Psoas muscle (tissue), 8 donors: Measurements from ENCODE around the gene MEX3C. TPM values are rescaled to one million over a fixed set of nuclear protein-coding genes. Genes with fewer than 3 reads are reported as not detected.

Experiments used
- ATAC-seq, 4 donors: fragments of 200-7000 bp; cut with Tn5 transposase; one replicate each; pipeline ENCODE4 v1.9.1; 2020; ENCODE audit warnings: moderate library complexity in 3 of 4, mild to moderate bottlenecking in 2 of 4
- DNase-seq, 2 donors: peaks; one replicate each; pipeline ENCODE4 v3.0.0-alpha.2; 2020
- H3K27ac ChIP-seq: fragments of 200-600 bp; one replicate; pipeline ENCODE4 v1.8.0; 2022
- H3K27me3 ChIP-seq, 3 donors: fragments of 200-600 bp in 1 of 3; one replicate each; pipeline versions ENCODE4 v1.6.1 to v1.8.0; 2013 to 2022; ENCODE audit warnings: low read length in 2 of 3, mild to moderate bottlenecking in 2 of 3, moderate library complexity in 1 of 3; ENCODE audit not compliant: insufficient read depth in 3 of 3
- H3K36me3 ChIP-seq, 2 donors: fragments of 200-600 bp in 1 of 2; one replicate each; pipeline versions ENCODE4 v1.6.1 to v1.8.0; 2013 to 2022; ENCODE audit warnings: low read depth in 1 of 2, mild to moderate bottlenecking in 1 of 2, moderate library complexity in 1 of 2; ENCODE audit not compliant: insufficient read depth in 1 of 2
- H3K4me1 ChIP-seq: fragments of 200-600 bp; one replicate; pipeline ENCODE4 v1.8.0; 2022
- H3K4me3 ChIP-seq: fragments of 200-600 bp; one replicate; pipeline ENCODE4 v1.8.0; 2022; ENCODE audit warnings: mild to moderate bottlenecking
- H3K9me3 ChIP-seq: fragments of 200-600 bp; one replicate; pipeline ENCODE4 v1.8.0; 2022
- CTCF ChIP-seq: fragments of 200-600 bp; IDR thresholded peaks from one replicate; pipeline ENCODE4 v1.8.0; 2022; ENCODE audit warnings: antibody characterized with exemption
- WGBS, 3 donors: extraction: QIAGEN DNeasy Blood & Tissue Kit; methylation state at CpG; one replicate each; pipeline versions ENCODE4 v1.1.6 to v1.1.7; 2013; 5-methylcytosine and 5-hydroxymethylcytosine counted together
- intact Hi-C, 2 donors: fragments of 100-400 bp; cut with DNase I; formaldehyde crosslinking; loops; one replicate each; pipeline versions ENCODE4 v1.11.0 to v1.14.2; 2022
- polyA plus RNA-seq, 3 donors: library from polyadenylated mRNA; stranded (reverse); fragments of 200-250 nt; gene quantifications; one replicate each; pipeline ENCODE4 v1.2.3, GENCODE V29; 2013
- total RNA-seq, 4 donors: library from RNA; stranded (reverse); fragmentation: NEBNext Ultra II Directional in 2 of 4; extraction: Animal tissue kit (Norgen Biotek cat#: 25700) in 2 of 4; gene quantifications; one replicate each; pipeline versions ENCODE4 v1.2.1 to v1.2.4, GENCODE V29; 2021 to 2023
- donor health status: healthy with polysubstance abuse.
- donor health status: DM: no; HTN: no; CAD: no; lungs with moderate emphysema.
- donor health status: Bipolar disorder and iron deficiency.
- donor health status: healthy.
- donor health status: DM: yes; HTN: yes; CAD: no.
- donor health status: DM: no; HTN: no; CAD: no.
- donor health status: DM: no; HTN: no; CAD: no.
- donor health status: DM: yes; HTN: yes; CAD: no.

MEX3C gene
- total and polyA plus RNA-seq, 7 donors = 5.1 to 15.1 (median 13.6) TPM

GRCh38 chr18:51183372-51184090 lies 13.9 kb downstream of the MEX3C start:
- intact Hi-C loops = loop anchor here in 1 of 2 donors (10.0 kb wide), 1 partner anchor 149 kb away; the partner anchor contains the start of gene SMAD4
- no peak overlapping the region for H3K27ac ChIP-seq
- WGBS, 3 donors = 89 to 94% (median 91%) methylated on average over 1 of the region's 1 CpG
- no peak for DNase-seq
- H3K9me3 ChIP-seq = no peaks in the 10 kb centered on the region
- ATAC-seq = no peak
- TF ChIP-seq CTCF = no peak
- no peaks in the 10 kb centered on the region for H3K27me3 ChIP-seq
- H3K4me1 ChIP-seq = no peaks in the 10 kb centered on the region
- no peak overlapping the region for H3K4me3 ChIP-seq
- H3K36me3 ChIP-seq = no peaks in the 10 kb centered on the region

- intact Hi-C loops = loop anchor here in 1 of 2 donors (10.0 kb wide), 1 partner anchor 148 kb away; the partner anchor contains the start of gene SMAD4
- DNase-seq (no peak), ATAC-seq (no peak)
- Histone ChIP-seq H3K4me1 (no peaks in the 10 kb centered on the region), H3K4me3 (no peak overlapping the region), H3K27ac (no peak overlapping the region), H3K9me3 (no peaks in the 10 kb centered on the region), H3K27me3 (no peaks in the 10 kb centered on the region), H3K36me3 (no peaks in the 10 kb centered on the region)
- no peak for TF ChIP-seq CTCF
These were observed 14.7 kb downstream of the MEX3C start for GRCh38 chr18:51182824-51183223.

- Histone ChIP-seq H3K4me3 (no peak overlapping the region), H3K9me3 (no peaks in the 10 kb centered on the region), H3K36me3 (peaks cover 6 to 17% of the 10 kb centered on the region in 2 donors), H3K27me3 (no peaks in the 10 kb centered on the region), H3K27ac (no peak overlapping the region), H3K4me1 (no peaks in the 10 kb centered on the region)
- no peak for ATAC-seq
- no peak for DNase-seq
- TF ChIP-seq CTCF = no peak
- intact Hi-C loops = no loop called here
- WGBS, 3 donors = 71 to 80% (median 73%) methylated on average over 1 of the region's 1 CpG
These were observed 25.7 kb downstream of the MEX3C start for GRCh38 chr18:51171625-51172259.

- WGBS, 3 donors = 93 to 98% (median 96%) methylated on average over 3 of the region's 3 CpGs
- TF ChIP-seq CTCF = no peak
These were observed 26.3 kb downstream of the MEX3C start for GRCh38 chr18:51171223-51171622.

More at GRCh38 chr18:51171223-51171622, 26.3 kb downstream of the MEX3C start:
- intact Hi-C loops = no loop called here
- Histone ChIP-seq H3K9me3 (no peaks in the 10 kb centered on the region), H3K4me3 (no peak overlapping the region), H3K36me3 (peaks cover under 1 to 12% of the 10 kb centered on the region in 2 donors), H3K27ac (no peak overlapping the region), H3K4me1 (no peaks in the 10 kb centered on the region), H3K27me3 (no peaks in the 10 kb centered on the region)
- DNase-seq = no peak
- ATAC-seq = no peak
